CD4-positive, alpha-beta T cell (primary cell): ENCODE data around the gene RPAP3. TPM values are rescaled to one million over a fixed set of nuclear protein-coding genes. Genes with fewer than 3 reads are reported as not detected.
A peak's percentile ranks its signal among the peaks of the same experiment; 100 is the strongest.

Experiments
- ATAC-seq: fragments of 200-7000 bp; cut with Tn5 transposase; one replicate; pipeline ENCODE4 v1.10.0; 2022; ENCODE audit warnings: mild to moderate bottlenecking; ENCODE audit not compliant: poor library complexity
- CTCF ChIA-PET: fragments of 350-600 bp; sonication (Branson Sonifier 250); formaldehyde crosslinking; loops from one replicate; lab custom pipeline; 2021; ENCODE audit warnings: antibody characterized with exemption, inconsistent platforms; lab: Charles Lee
- POLR2A ChIA-PET: fragments of 350-600 bp; sonication (Branson Sonifier 250); formaldehyde crosslinking; loops from one replicate; lab custom pipeline; 2021; ENCODE audit warnings: antibody characterized with exemption, inconsistent platforms; lab: Charles Lee
- DNase-seq, 14 experiments: peaks; one replicate each; pipeline ENCODE4 v3.0.0-alpha.2; 2013 to 2020; ENCODE audit warnings: mixed read lengths in 2 of 14
- H3K27ac ChIP-seq, 2 donors: one replicate each; pipeline versions ENCODE4 v1.5.1 to v1.7.0; 2013; ENCODE audit warnings: low read length in 2 of 2, low read depth in 1 of 2, mild to moderate bottlenecking in 1 of 2
- H3K27me3 ChIP-seq, 2 experiments: 1 replicate in 1 of 2; 2 replicates in 1 of 2; pipeline versions ENCODE4 v1.6.1 to v1.7.0; 2013; ENCODE audit warnings: low read length in 2 of 2, control low read depth in 1 of 2, mild to moderate bottlenecking in 1 of 2, moderate library complexity in 1 of 2; ENCODE audit not compliant: insufficient read depth in 2 of 2, control insufficient read depth in 1 of 2
- H3K36me3 ChIP-seq: one replicate; pipeline ENCODE4 v1.6.1; 2013; ENCODE audit warnings: low read length, control low read depth; ENCODE audit not compliant: insufficient read depth
- H3K4me1 ChIP-seq: one replicate; pipeline ENCODE4 v1.6.1; 2013; ENCODE audit warnings: low read length, control low read depth; ENCODE audit not compliant: insufficient read depth
- H3K4me3 ChIP-seq: one replicate; pipeline ENCODE4 v1.5.1; 2013; ENCODE audit warnings: mild to moderate bottlenecking, low read length, moderate library complexity
- H3K9me3 ChIP-seq, 2 experiments: 1 replicate in 1 of 2; 2 replicates in 1 of 2; pipeline versions ENCODE4 v1.6.1 to v1.7.0; 2013; ENCODE audit warnings: low read length in 2 of 2, mild to moderate bottlenecking in 2 of 2, control low read depth in 1 of 2, moderate library complexity in 1 of 2; ENCODE audit not compliant: control insufficient read depth in 1 of 2, insufficient read depth in 1 of 2
- H3K27ac Mint-ChIP-seq: one replicate; pipeline ENCODE4 v1.8.0; 2020; ENCODE audit warnings: mixed read lengths
- H3K27me3 Mint-ChIP-seq: one replicate; pipeline ENCODE4 v1.8.0; 2021; ENCODE audit warnings: mixed read lengths
- H3K36me3 Mint-ChIP-seq: one replicate; pipeline ENCODE4 v1.8.0; 2021; ENCODE audit warnings: low read depth, mixed read lengths
- H3K4me1 Mint-ChIP-seq: one replicate; pipeline ENCODE4 v1.8.0; 2021; ENCODE audit warnings: low read depth, mixed read lengths
- H3K4me3 Mint-ChIP-seq: one replicate; pipeline ENCODE4 v1.8.0; 2020; ENCODE audit warnings: mild to moderate bottlenecking, mixed read lengths
- H3K9me3 Mint-ChIP-seq: one replicate; pipeline ENCODE4 v1.8.0; 2020; ENCODE audit warnings: mixed read lengths
- CTCF ChIP-seq: fragments of 200-600 bp; IDR thresholded peaks from one replicate; pipeline ENCODE4 v1.8.0; 2022; ENCODE audit warnings: antibody characterized with exemption, mild to moderate bottlenecking
- intact Hi-C, 2 experiments: fragments of 100-400 bp; cut with DNase I in 1 of 2; cut with micrococcal nuclease in 1 of 2; formaldehyde crosslinking; loops; one replicate each; pipeline versions ENCODE4 v1.15.1 to v1.9.0; 2023 to 2025; cut with DNase I, micrococcal nuclease
- total RNA-seq, 174 experiments: library from RNA in 2 of 174; stranded (reverse) in 2 of 174; gene quantifications; one replicate each; pipeline ENCODE4 v1.2.3 and lab custom pipeline; 2021 to 2026

Gene RPAP3
- total RNA-seq, 2 experiments from 2014 or later: 24.6 to 26.4 TPM

- no peak overlapping the region for H3K27ac ChIP-seq
- H3K36me3 ChIP-seq: no peaks in the 10 kb centered on the region
- ChIA-PET CTCF (interaction anchor here (0.9 to 5.7 kb wide), 9 partner anchors 18 to 209 kb away, joined by 3 to 157 read pairs (median 10); partner anchors contain the start of genes RAPGEF3 and SLC48A1), POLR2A (interaction anchor here (0.7 to 3.6 kb wide), 15 partner anchors 16 to 102 kb away, joined by 3 to 15 read pairs (median 4); partner anchors contain the start of genes HDAC7, RAPGEF3 and RPAP3)
- no peak for TF ChIP-seq CTCF
- peak overlapping the region; percentile 57 for H3K4me3 Mint-ChIP-seq
- H3K4me1 Mint-ChIP-seq: peaks cover 42% of the 10 kb centered on the region
- peak in 3 of 14 experiments; percentile 14 to 36 (median 34) for DNase-seq
- no peak for ATAC-seq
- H3K27me3 ChIP-seq: no peaks in the 10 kb centered on the region
- intact Hi-C loops: loop anchor here in 1 of 2 experiments (5.0 kb wide), 1 partner anchor 207 kb away; no protein-coding TSS in a partner anchor
- peaks cover 45% of the 10 kb centered on the region for H3K4me1 ChIP-seq
- peak overlapping the region; percentile 2 for H3K4me3 ChIP-seq
- no peaks in the 10 kb centered on the region for H3K9me3 Mint-ChIP-seq
- H3K36me3 Mint-ChIP-seq: no peaks in the 10 kb centered on the region
- H3K9me3 ChIP-seq: no peaks in the 10 kb centered on the region
- H3K27ac Mint-ChIP-seq: peak overlapping the region; percentile 66
- no peaks in the 10 kb centered on the region for H3K27me3 Mint-ChIP-seq
Measured at GRCh38 chr12:47740606-47741339, 34.9 kb upstream of the RPAP3 start.

GRCh38 chr12:47739979-47740378 is 34.1 kb upstream of the RPAP3 start:
- POLR2A ChIA-PET: interaction anchor here (1.9 to 2.0 kb wide), 3 partner anchors 17 to 98 kb away, joined by 7 to 8 read pairs (median 7); partner anchors contain the start of gene RAPGEF3
- H3K27me3 Mint-ChIP-seq: no peaks in the 10 kb centered on the region
- intact Hi-C loops: loop anchor here in 1 of 2 experiments (5.0 kb wide), 1 partner anchor 207 kb away; no protein-coding TSS in a partner anchor

GRCh38 chr12:47739297-47739696 is 33.5 kb upstream of the RPAP3 start:
- H3K27ac Mint-ChIP-seq: no peak overlapping the region
- no peak for TF ChIP-seq CTCF
- Histone ChIP-seq H3K36me3 (no peaks in the 10 kb centered on the region), H3K27ac (no peak overlapping the region), H3K9me3 (no peaks in the 10 kb centered on the region), H3K27me3 (no peaks in the 10 kb centered on the region), H3K4me1 (peaks cover 45% of the 10 kb centered on the region), H3K4me3 (no peak overlapping the region)
- ChIA-PET CTCF (no interaction called here), POLR2A (interaction anchor here (2.0 kb wide), 1 partner anchor 20 kb away, joined by 8 read pairs; the partner anchor contains the start of gene RAPGEF3)
- intact Hi-C loops: no loop called here
- no peaks in the 10 kb centered on the region for H3K9me3 Mint-ChIP-seq
- H3K4me1 Mint-ChIP-seq: peaks cover 42% of the 10 kb centered on the region
- ATAC-seq: no peak
- DNase-seq: no peak
- H3K36me3 Mint-ChIP-seq: no peaks in the 10 kb centered on the region
- no peaks in the 10 kb centered on the region for H3K27me3 Mint-ChIP-seq
- no peak overlapping the region for H3K4me3 Mint-ChIP-seq

More at GRCh38 chr12:47739979-47740378, 34.1 kb upstream of the RPAP3 start:
- CTCF ChIA-PET: interaction anchor here (5.5 to 5.7 kb wide), 2 partner anchors 30 to 99 kb away, joined by 86 to 157 read pairs; partner anchors contain the start of gene SLC48A1
- Mint-ChIP-seq H3K27ac (no peak overlapping the region), H3K4me1 (peaks cover 42% of the 10 kb centered on the region), H3K4me3 (no peak overlapping the region), H3K9me3 (no peaks in the 10 kb centered on the region), H3K36me3 (no peaks in the 10 kb centered on the region)
- Histone ChIP-seq H3K9me3 (no peaks in the 10 kb centered on the region), H3K36me3 (no peaks in the 10 kb centered on the region), H3K4me3 (no peak overlapping the region), H3K27me3 (no peaks in the 10 kb centered on the region), H3K4me1 (peaks cover 45% of the 10 kb centered on the region), H3K27ac (no peak overlapping the region)
- ATAC-seq (no peak), DNase-seq (no peak)
- no peak for TF ChIP-seq CTCF
